Activated T-cell treated with anti-CD3 and anti-CD28 coated beads, Interleukin-2, amount 50 U/mL, for 24 hours (primary cell): Measurements from ENCODE around the gene DLEC1.

Experiments used
- DNase-seq: peaks from one replicate; pipeline ENCODE4 v3.0.0-alpha.2; 2020
- H3K27ac Mint-ChIP-seq: 2 replicates; pipeline ENCODE4 v1.8.0; 2020; ENCODE audit warnings: mild to moderate bottlenecking, mixed read lengths
- H3K27me3 Mint-ChIP-seq: 2 replicates; pipeline ENCODE4 v1.8.0; 2020; ENCODE audit warnings: mixed read lengths
- H3K36me3 Mint-ChIP-seq: 2 replicates; pipeline ENCODE4 v1.8.0; 2020; ENCODE audit warnings: low read depth, mixed read lengths
- H3K4me1 Mint-ChIP-seq: 2 replicates; pipeline ENCODE4 v1.8.0; 2020; ENCODE audit warnings: low read depth, mixed read lengths
- H3K4me3 Mint-ChIP-seq: 2 replicates; pipeline ENCODE4 v1.8.0; 2020; ENCODE audit warnings: mild to moderate bottlenecking, moderate library complexity, mixed read lengths
- H3K9me3 Mint-ChIP-seq: 2 replicates; pipeline ENCODE4 v1.8.0; 2020; ENCODE audit warnings: mixed read lengths

The DLEC1 gene

DNA sequence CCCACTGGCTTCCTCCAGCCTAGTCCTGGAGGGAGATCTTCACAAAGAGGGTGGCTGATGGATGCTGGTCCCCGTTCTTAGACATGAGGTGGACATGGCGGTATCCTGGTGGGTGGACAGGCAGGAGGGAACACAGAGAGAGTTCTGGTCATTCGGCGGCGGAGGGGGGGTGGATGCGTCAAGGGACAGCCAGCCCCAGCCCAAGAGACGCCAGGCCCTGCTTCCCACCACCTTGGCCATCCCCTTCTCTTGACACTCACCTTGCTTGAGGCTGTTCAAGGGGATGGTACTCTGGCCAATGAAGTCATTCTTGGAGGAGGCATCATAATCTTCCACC, 31.3 kb upstream of the DLEC1 start:
- Mint-ChIP-seq H3K4me3 (no peak overlapping the region), H3K27ac (no peak overlapping the region), H3K9me3 (no peaks in the 10 kb centered on the region), H3K36me3 (peaks cover 59% of the 10 kb centered on the region), H3K27me3 (no peaks in the 10 kb centered on the region), H3K4me1 (peaks cover 16% of the 10 kb centered on the region)
- DNase-seq, result no peak

DNA sequence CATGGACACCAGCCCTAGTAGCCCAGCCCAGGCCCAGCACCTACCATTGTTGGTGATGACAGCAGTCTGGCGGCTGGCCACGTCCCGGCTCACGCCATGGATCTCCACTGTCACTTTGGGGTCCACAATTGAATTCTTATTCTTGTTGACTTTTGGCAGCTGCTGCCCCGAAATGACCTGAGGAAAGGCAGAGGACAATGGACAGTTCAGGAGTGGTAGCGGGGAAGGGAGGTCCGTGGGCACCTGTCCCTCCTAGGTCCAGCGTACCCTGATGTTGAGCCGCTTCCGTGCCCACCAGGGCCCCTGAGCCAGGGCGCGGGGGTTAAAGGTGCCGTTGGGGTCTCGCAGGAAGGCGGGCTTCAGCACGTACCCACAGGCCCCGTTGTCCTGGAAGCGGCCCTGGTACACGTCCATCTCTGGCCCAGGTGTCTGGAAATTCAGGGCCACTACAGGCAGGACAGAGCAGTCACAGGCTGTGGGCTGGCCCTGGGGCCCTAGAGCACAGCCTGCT, 30.8 kb upstream of the DLEC1 start:
- Mint-ChIP-seq H3K27ac (peak overlapping the region; percentile 69), H3K27me3 (no peaks in the 10 kb centered on the region), H3K9me3 (no peaks in the 10 kb centered on the region), H3K4me3 (no peak overlapping the region), H3K36me3 (peaks cover 54% of the 10 kb centered on the region), H3K4me1 (peaks cover 12% of the 10 kb centered on the region)
- DNase-seq, result no peak

DNA sequence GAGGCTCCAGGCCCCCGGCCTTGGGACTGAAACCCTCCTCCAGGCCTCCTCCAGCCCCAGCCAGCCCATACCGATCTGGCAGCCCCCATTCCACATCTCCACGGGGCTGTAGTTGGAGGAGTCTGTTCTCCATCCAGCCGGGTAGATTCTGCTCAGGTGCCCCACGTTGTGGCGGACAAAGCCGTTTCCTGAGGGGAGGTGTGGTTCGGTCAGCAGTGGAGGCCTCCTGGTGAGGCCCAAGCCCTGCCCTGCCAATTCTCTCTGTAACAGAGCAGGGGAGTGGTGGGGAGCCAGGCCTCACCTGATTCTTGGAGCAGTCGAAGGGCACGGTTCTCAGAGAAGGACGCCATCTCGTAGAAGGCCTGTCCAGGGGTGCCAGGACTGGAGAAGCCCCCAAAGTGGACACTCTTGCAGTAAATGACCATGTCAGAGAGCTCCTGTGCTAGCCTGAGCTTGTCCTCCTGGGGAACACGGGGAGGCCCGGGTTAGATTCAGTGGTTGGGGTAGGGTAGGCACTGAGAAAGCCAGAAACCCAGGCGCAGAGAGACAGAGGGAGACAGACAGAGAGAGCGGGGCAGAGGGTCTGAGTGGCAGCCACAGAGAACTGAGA, 29.9 kb upstream of the DLEC1 start:
- Mint-ChIP-seq H3K4me3 (no peak overlapping the region), H3K4me1 (peaks cover 8% of the 10 kb centered on the region), H3K36me3 (peaks cover 50% of the 10 kb centered on the region), H3K9me3 (no peaks in the 10 kb centered on the region), H3K27me3 (no peaks in the 10 kb centered on the region), H3K27ac (peak overlapping the region; percentile 63)
- no peak for DNase-seq

DNA sequence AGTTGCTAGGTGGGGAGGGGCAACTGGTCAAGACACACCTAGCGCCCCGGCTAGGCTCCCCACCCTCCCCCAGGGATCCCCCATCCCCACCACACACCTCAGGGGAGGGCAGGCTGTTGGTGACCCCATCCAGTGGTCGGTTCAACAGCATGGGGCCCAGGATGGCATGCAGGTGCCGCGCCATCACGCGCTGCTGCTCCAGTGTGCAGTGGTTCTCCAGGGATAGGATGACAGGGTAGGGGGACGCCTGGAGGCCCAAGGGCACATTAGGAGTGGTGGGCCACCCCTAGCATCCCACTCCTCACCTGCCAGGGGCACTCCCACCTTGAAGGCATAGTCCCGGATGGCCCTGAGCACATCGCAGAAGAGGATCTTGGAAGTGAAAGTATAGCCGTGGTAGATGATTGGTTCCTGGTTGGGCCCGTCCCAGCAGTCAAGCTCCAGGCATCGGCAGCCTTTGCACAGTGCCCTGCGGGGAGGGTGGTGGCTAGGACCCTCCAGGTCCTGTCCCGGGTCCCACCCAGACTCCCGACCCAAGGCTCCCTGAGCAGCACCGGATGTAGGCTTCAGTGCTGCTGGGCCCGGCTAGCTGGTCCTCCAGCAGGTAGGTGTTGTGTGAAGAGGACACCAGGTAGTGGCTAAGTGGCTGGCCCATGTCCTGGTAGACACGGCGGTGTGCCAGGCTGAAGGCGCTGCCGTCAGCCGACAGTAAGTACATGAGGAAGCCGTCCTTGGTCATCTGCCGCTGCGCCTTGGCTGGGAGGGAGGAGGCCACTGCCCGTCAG, 29.0 kb upstream of the DLEC1 start:
- Mint-ChIP-seq H3K9me3 (no peaks in the 10 kb centered on the region), H3K4me3 (no peak overlapping the region), H3K4me1 (no peaks in the 10 kb centered on the region), H3K36me3 (peaks cover 48% of the 10 kb centered on the region), H3K27me3 (no peaks in the 10 kb centered on the region), H3K27ac (no peak overlapping the region)
- no peak for DNase-seq

DNA sequence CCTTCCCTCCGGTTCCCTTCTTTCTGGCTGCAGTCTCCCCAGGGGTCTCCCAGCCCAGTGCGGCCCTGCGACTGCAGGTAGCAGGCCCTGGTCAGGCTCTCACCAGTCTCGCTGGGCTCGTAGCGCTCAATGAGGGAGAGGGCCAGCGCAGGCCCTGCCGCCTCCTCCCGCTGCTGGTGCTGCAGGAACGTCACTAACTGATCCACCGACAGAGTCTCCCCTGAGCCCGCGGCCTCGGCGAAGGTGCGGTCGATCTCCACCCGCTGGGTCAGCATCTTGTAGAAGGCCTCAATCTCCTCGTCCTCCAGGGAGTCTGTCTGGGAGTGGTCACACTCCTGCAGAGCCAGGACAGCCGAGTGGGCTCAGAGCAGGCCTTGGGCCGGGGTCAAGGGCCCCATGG, 27.9 kb upstream of the DLEC1 start:
- peaks cover under 1% of the 10 kb centered on the region for H3K9me3 Mint-ChIP-seq
- H3K27me3 Mint-ChIP-seq, result no peaks in the 10 kb centered on the region
- H3K36me3 Mint-ChIP-seq, result peaks cover 48% of the 10 kb centered on the region
- no peak for DNase-seq
- H3K4me3 Mint-ChIP-seq, result no peak overlapping the region
- H3K27ac Mint-ChIP-seq, result peak overlapping the region; percentile 47
- no peaks in the 10 kb centered on the region for H3K4me1 Mint-ChIP-seq

GRCh38 chr3:38015485-38015884, 23.5 kb upstream of the DLEC1 start:
- H3K9me3 Mint-ChIP-seq, result peaks cover 2% of the 10 kb centered on the region
- H3K4me1 Mint-ChIP-seq, result no peaks in the 10 kb centered on the region
- H3K27me3 Mint-ChIP-seq, result no peaks in the 10 kb centered on the region
- no peak for DNase-seq
- no peak overlapping the region for H3K27ac Mint-ChIP-seq
- H3K4me3 Mint-ChIP-seq, result no peak overlapping the region
- peaks cover 49% of the 10 kb centered on the region for H3K36me3 Mint-ChIP-seq

DNA sequence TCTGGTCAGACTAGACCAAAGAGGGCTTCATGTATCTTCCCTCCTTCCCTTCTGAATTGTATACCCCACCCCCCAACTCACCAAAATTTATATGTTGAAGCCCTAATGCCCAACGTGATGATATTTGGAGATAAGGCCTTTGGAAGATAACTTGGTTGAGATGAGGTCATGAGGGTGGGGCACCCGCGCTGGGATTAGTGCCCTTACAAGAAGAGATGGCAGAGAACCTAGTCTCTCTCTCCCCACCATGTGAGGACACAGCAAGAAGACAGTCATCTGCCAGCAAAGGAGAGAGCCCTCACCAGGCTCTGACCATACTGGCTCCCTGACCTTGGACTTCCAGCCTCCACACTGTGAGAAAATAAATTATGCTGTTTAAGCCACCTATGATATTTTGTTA, 23.0 kb upstream of the DLEC1 start:
- Mint-ChIP-seq H3K36me3 (peaks cover 50% of the 10 kb centered on the region), H3K9me3 (peaks cover 2% of the 10 kb centered on the region)

DNA sequence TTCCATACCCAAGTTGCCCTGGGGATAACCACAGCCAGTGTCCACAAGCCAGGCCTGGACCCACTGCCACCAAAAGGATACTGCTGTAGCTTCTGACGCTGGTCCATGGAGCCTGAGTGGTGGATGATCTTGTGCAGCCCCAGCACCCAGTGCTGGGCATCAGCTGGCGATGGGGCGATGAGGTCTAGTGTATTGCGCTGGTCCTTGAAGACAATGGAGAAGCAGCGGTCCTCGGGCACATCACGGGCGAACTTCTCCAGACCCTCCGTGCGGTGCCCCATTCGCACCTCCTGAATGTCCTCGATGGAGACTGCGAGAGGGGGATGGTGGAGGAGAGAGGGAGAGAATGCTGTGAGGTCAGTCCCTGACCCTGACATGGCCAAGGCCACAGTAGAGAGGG, 22.6 kb upstream of the DLEC1 start:
- Mint-ChIP-seq H3K4me3 (no peak overlapping the region), H3K27me3 (no peaks in the 10 kb centered on the region), H3K27ac (no peak overlapping the region), H3K36me3 (peaks cover 47% of the 10 kb centered on the region), H3K4me1 (no peaks in the 10 kb centered on the region), H3K9me3 (peaks cover 2% of the 10 kb centered on the region)
- no peak for DNase-seq

More for the DNA sequence above, 23.0 kb upstream of the DLEC1 start:
- DNase-seq, result no peak
- no peaks in the 10 kb centered on the region for H3K4me1 Mint-ChIP-seq
- no peak overlapping the region for H3K27ac Mint-ChIP-seq
- H3K4me3 Mint-ChIP-seq, result no peak overlapping the region
- no peaks in the 10 kb centered on the region for H3K27me3 Mint-ChIP-seq

DNA sequence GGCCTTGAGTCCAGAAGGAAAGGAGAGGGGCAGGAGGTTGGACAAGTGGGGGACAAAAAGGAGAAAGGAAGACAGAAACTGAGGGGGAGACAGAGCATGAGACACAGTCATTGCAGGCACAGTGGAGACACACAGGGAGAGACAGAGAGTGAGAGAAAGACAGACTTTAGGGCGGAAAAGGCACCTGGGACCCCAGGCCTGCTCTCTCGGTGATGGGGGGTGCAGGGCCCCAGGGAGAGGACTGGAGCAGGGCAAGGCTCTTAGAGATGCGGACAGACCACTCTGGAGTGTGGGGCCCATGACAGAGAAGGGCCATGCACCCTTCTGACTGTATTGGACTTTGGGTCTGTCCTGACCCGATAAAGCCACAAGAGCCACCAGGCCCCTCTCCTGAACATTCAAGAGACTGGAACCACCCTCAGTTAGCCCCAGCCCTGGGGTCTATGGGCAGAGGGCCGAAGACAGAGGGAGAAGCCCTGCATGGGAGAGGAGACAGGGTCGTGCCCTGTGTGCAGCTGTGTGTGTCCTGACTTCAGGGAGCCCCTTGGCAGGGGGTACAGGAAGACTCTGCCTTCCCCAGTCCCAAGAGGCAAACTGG, 22.1 kb upstream of the DLEC1 start:
- H3K27ac Mint-ChIP-seq, result peak overlapping the region; percentile 1
- no peak for DNase-seq
- no peak overlapping the region for H3K4me3 Mint-ChIP-seq
- peaks cover 2% of the 10 kb centered on the region for H3K9me3 Mint-ChIP-seq
- peaks cover 47% of the 10 kb centered on the region for H3K36me3 Mint-ChIP-seq
- no peaks in the 10 kb centered on the region for H3K27me3 Mint-ChIP-seq
- H3K4me1 Mint-ChIP-seq, result no peaks in the 10 kb centered on the region

- peaks cover 47% of the 10 kb centered on the region for H3K36me3 Mint-ChIP-seq
- H3K27me3 Mint-ChIP-seq, result no peaks in the 10 kb centered on the region
- peaks cover 2% of the 10 kb centered on the region for H3K9me3 Mint-ChIP-seq
- H3K4me3 Mint-ChIP-seq, result no peak overlapping the region
- DNase-seq, result no peak
- peaks cover 5% of the 10 kb centered on the region for H3K4me1 Mint-ChIP-seq
- H3K27ac Mint-ChIP-seq, result no peak overlapping the region
These were observed 21.3 kb upstream of the DLEC1 start for GRCh38 chr3:38017445-38018295.

DNA sequence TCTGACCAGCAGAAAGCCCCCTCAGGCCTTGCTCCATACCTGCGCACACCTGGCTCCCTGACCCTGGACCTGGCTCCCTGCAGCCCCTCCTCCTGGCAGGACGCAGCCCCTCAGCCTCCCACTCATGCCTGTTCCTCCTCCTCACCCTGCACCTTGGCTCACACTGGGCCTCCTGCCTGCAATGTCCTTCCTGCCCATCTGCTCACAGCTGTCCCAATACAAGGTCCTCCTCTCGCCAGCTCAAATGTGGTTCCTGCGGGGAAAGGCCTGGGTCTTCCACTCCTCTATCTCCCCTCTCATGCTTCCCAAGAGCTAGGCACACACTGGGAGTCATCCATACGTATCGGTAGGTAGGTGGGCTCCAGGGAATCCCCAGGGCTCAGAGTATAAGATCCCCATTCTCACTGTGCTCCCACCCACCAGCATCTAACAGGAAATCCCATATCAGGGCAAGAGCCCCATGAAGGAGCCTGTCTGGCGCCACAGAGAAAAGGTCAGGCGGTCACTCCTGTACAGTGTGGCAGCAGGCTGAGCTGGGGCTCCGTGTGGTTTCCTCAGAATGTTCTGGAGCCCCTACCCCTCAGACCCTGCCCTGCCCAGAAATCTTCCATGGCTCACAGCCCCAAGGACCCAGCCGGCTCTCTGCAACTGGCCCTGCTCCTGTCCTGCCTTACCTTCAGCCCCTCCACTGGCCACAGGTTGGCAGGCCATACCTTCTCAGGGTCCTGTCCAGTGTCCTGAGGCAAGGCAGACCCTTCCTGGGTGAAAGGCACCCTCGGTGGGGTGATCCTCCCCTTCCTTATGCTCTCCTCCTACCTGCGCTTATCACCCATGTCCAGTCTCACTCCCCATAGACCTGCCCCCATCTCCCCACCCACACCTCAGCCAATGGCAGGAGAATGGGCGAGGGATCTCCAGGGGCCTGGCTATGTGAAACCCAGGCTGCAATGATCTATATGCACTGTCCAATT, 20.4 kb upstream of the DLEC1 start:
- Mint-ChIP-seq H3K36me3 (peaks cover 46% of the 10 kb centered on the region), H3K4me3 (no peak overlapping the region), H3K27me3 (no peaks in the 10 kb centered on the region), H3K9me3 (peaks cover 2% of the 10 kb centered on the region), H3K4me1 (peaks cover 11% of the 10 kb centered on the region), H3K27ac (peak overlapping the region; percentile 24)
- no peak for DNase-seq

DNA sequence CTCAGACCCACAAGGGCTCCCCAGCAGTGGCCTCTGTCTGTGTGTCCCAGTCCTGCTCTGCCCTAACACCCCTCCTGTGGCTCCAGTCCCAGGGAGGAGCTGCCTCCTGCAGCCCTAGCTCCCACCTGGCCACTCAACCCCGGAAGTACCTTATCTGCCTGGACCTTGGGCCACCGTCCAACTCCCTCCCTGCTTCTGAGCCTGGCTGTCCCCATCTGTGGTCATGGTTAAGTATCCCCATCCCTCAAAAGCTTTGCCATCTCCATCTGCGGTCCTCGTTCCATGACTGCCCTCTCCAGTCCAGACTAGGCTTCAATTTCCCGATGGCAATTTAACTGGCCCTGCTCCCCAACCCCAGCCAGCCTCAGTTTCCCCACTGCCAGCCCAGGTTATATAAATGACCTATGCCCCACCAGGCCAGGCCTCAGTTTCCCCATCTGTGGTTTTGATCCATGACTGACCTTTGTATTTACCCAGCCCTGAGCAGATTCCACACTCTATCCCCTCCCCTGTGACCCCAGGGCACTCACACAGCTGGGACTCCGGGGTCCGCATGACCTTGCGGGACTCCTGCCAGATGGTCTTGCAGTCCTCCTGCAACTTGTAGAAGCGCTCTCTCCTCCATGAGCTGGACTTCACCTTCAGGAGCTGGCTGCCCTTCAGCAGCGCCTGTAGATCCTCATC, 19.2 kb upstream of the DLEC1 start:
- Mint-ChIP-seq H3K27ac (no peak overlapping the region), H3K36me3 (peaks cover 40% of the 10 kb centered on the region), H3K4me1 (peaks cover 23% of the 10 kb centered on the region), H3K9me3 (peaks cover 2% of the 10 kb centered on the region), H3K4me3 (no peak overlapping the region), H3K27me3 (no peaks in the 10 kb centered on the region)
- no peak for DNase-seq

- H3K36me3 Mint-ChIP-seq, result peaks cover 35% of the 10 kb centered on the region
- peak overlapping the region; percentile 64 for H3K27ac Mint-ChIP-seq
- no peak for DNase-seq
- peaks cover 29% of the 10 kb centered on the region for H3K4me1 Mint-ChIP-seq
- peaks cover 2% of the 10 kb centered on the region for H3K9me3 Mint-ChIP-seq
- no peak overlapping the region for H3K4me3 Mint-ChIP-seq
- H3K27me3 Mint-ChIP-seq, result no peaks in the 10 kb centered on the region
These were observed 18.7 kb upstream of the DLEC1 start for GRCh38 chr3:38020342-38020726.
